ENCODE data around the gene CAPN8. TPM values are rescaled to one million over a fixed set of nuclear protein-coding genes. Genes with fewer than 3 reads are reported as not detected.

CAPN8 gene
- total RNA-seq, 1 experiment from 2014 or later = 0.28 TPM

- ChIA-PET POLR2A (no interaction called here), CTCF (no interaction called here)
- Mint-ChIP-seq H3K27me3 (ENCODE audit: low read depth) (no peaks in the 10 kb centered on the region; the same call in 1 of the 2 replicates), H3K4me1 (peaks cover 10% of the 10 kb centered on the region), H3K36me3 (no peaks in the 10 kb centered on the region), H3K27ac (no peak overlapping the region), H3K4me3 (no peak overlapping the region), H3K9me3 (peaks cover 11% of the 10 kb centered on the region)
- DNase-seq (ENCODE audit: low spot score) (no peak), ATAC-seq (no peak)
- no peak for TF ChIP-seq JUN (CRISPR knock-in tag; IDR thresholded peaks at IDR 0.05)
- TF ChIP-seq, protein P1, sequence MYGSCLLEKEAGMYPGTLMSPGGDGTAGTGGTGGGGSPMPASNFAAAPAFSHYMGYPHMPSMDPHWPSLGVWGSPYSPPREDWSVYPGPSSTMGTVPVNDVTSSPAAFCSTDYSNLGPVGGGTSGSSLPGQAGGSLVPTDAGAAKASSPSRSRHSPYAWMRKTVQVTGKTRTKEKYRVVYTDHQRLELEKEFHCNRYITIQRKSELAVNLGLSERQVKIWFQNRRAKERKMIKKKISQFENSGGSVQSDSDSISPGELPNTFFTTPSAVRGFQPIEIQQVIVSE (CRISPR knock-in tag; IDR thresholded peaks at IDR 0.05; ENCODE audit: borderline replicate concordance) = no peak
Measured at GRCh38 chr1:223508796-223509195, 156.7 kb downstream of the CAPN8 start.

- CTCF ChIA-PET = no interaction called here
- Mint-ChIP-seq H3K4me1 (0 out of 2 replicates have a peak, but pooled peaks cover 6% of the 10 kb centered on the region), H3K27me3 (ENCODE audit: low read depth) (no peaks in the 10 kb centered on the region; the same call in 1 of the 2 replicates), H3K4me3 (no peak overlapping the region), H3K9me3 (no peaks in the 10 kb centered on the region), H3K36me3 (no peaks in the 10 kb centered on the region), H3K27ac (no peak overlapping the region)
- no peak for ATAC-seq
- TF ChIP-seq, protein P2, sequence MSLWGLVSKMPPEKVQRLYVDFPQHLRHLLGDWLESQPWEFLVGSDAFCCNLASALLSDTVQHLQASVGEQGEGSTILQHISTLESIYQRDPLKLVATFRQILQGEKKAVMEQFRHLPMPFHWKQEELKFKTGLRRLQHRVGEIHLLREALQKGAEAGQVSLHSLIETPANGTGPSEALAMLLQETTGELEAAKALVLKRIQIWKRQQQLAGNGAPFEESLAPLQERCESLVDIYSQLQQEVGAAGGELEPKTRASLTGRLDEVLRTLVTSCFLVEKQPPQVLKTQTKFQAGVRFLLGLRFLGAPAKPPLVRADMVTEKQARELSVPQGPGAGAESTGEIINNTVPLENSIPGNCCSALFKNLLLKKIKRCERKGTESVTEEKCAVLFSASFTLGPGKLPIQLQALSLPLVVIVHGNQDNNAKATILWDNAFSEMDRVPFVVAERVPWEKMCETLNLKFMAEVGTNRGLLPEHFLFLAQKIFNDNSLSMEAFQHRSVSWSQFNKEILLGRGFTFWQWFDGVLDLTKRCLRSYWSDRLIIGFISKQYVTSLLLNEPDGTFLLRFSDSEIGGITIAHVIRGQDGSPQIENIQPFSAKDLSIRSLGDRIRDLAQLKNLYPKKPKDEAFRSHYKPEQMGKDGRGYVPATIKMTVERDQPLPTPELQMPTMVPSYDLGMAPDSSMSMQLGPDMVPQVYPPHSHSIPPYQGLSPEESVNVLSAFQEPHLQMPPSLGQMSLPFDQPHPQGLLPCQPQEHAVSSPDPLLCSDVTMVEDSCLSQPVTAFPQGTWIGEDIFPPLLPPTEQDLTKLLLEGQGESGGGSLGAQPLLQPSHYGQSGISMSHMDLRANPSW (CRISPR knock-in tag; conservative IDR thresholded peaks at IDR 0.05; ENCODE audit: low read depth) = no peak
- no peak for DNase-seq (ENCODE audit: low spot score)
- POLR2A ChIA-PET = no interaction called here
Measured at GRCh38 chr1:223504741-223505140, 160.8 kb downstream of the CAPN8 start.

DNA sequence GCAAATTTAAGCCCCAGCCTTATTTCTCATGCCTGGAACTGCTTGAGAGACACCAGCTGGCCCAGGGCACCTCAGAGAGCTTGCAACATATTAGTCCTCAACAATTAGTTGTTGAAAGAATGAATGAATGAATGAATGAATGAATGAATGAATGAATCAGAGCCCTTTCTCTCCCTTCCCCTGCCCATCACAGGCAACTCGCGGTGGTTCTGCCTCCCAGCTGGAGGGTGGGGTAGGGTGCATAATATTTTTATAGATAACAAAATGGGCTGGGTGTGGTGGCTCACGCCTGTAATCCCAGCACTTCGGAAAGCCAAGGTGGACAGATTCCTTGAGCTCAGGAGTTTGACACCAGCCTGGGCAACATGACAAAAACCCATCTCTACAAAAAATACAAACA, 162.2 kb downstream of the CAPN8 start:
- no peak for DNase-seq (ENCODE audit: low spot score)
- 0 out of 2 replicates have a peak, but pooled peaks cover 4% of the 10 kb centered on the region for H3K4me1 Mint-ChIP-seq
- H3K27ac Mint-ChIP-seq = no peak overlapping the region
- POLR2A ChIA-PET = no interaction called here
- CTCF ChIA-PET = no interaction called here
- H3K4me3 Mint-ChIP-seq = no peak overlapping the region
- H3K36me3 Mint-ChIP-seq = no peaks in the 10 kb centered on the region
- no peaks in the 10 kb centered on the region for H3K9me3 Mint-ChIP-seq
- no peak for TF ChIP-seq NR2C2 (CRISPR knock-in tag; IDR thresholded peaks at IDR 0.05)
- TF ChIP-seq MAX (CRISPR knock-in tag; IDR thresholded peaks at IDR 0.05) = no peak
- no peak for TF ChIP-seq JAZF1 (CRISPR knock-in tag; IDR thresholded peaks at IDR 0.05)
- no peak for TF ChIP-seq PREB (CRISPR knock-in tag; IDR thresholded peaks at IDR 0.05; ENCODE audit: borderline replicate concordance)
- TF ChIP-seq ATF1 (CRISPR knock-in tag; IDR thresholded peaks at IDR 0.05) = no peak
- TF ChIP-seq MXD4 (CRISPR knock-in tag; IDR thresholded peaks at IDR 0.05; ENCODE audit: borderline replicate concordance) = no peak
- TF ChIP-seq FOXP4 (CRISPR knock-in tag; IDR thresholded peaks at IDR 0.05) = no peak
- TF ChIP-seq ESRRA (CRISPR knock-in tag; IDR thresholded peaks at IDR 0.05; ENCODE audit: borderline replicate concordance) = no peak
- no peak for ATAC-seq
- H3K27me3 Mint-ChIP-seq (ENCODE audit: low read depth) = no peaks in the 10 kb centered on the region
